Osteoblast (primary cell): ENCODE results near the gene AP4S1. TPM values are rescaled to one million over a fixed set of nuclear protein-coding genes. Genes with fewer than 3 reads are reported as not detected.
A peak's percentile ranks its signal among the peaks of the same experiment; 100 is the strongest.
"Not testable (repeated sequence)": the region's sequence is repeated elsewhere in the genome, so short reads cannot be mapped to it uniquely, and the experiment has no call there.

Experiments used
- DNase-seq: peaks from one replicate; pipeline ENCODE4 v3.0.0; 2011; ENCODE audit warnings: low spot score, mixed read lengths; ENCODE audit not compliant: insufficient read length; ENCODE audit errors: missing footprints
- H2AFZ ChIP-seq: 2 replicates; pipeline ENCODE4 v1.6.0; 2011; ENCODE audit warnings: mild to moderate bottlenecking, low read length
- H3K27ac ChIP-seq: 2 replicates; pipeline ENCODE4 v1.5.1; 2011; ENCODE audit warnings: mild to moderate bottlenecking, low read depth, low read length, moderate library complexity
- H3K27me3 ChIP-seq: 2 replicates; pipeline ENCODE4 v1.6.0; 2012; ENCODE audit warnings: mild to moderate bottlenecking, control low read depth, inconsistent platforms, low read length, moderate library complexity; ENCODE audit not compliant: insufficient read depth
- H3K36me3 ChIP-seq: 2 replicates; pipeline ENCODE4 v1.5.1; 2011; ENCODE audit warnings: mild to moderate bottlenecking, low read length, control low read depth, moderate library complexity; ENCODE audit not compliant: insufficient read depth
- H3K4me1 ChIP-seq: 2 replicates; pipeline ENCODE4 v1.5.1; 2011; ENCODE audit warnings: mild to moderate bottlenecking, low read length, control low read depth, moderate library complexity; ENCODE audit not compliant: insufficient read depth
- H3K4me2 ChIP-seq: 2 replicates; pipeline ENCODE4 v1.6.0; 2011; ENCODE audit warnings: mild to moderate bottlenecking, low read length; ENCODE audit not compliant: insufficient read depth
- H3K4me3 ChIP-seq: fragments of 200-600 bp; sonication (generic); 3 replicates; pipeline ENCODE4 v1.5.1; 2012; ENCODE audit warnings: mild to moderate bottlenecking, low read length, inconsistent platforms; ENCODE audit not compliant: insufficient read depth
- H3K79me2 ChIP-seq: 2 replicates; pipeline ENCODE4 v1.6.0; 2012; ENCODE audit warnings: mild to moderate bottlenecking, low read length, control low read depth, inconsistent platforms; ENCODE audit not compliant: insufficient read depth
- H3K9me3 ChIP-seq: 2 replicates; pipeline ENCODE4 v1.5.1; 2011; ENCODE audit warnings: low read depth, low read length, control low read depth
- H4K20me1 ChIP-seq: 2 replicates; pipeline ENCODE4 v1.6.0; 2012; ENCODE audit warnings: mild to moderate bottlenecking, low read length, control low read depth; ENCODE audit not compliant: insufficient read depth
- total RNA-seq: library from RNA; depleted of rRNA; stranded (reverse); fragments of >200 nt; gene quantifications from 2 replicates; pipeline ENCODE4 v1.2.3, GENCODE V29; 2012
- TF ChIP-seq, protein P1 (sequence below): IDR thresholded peaks from 2 replicates; pipeline ENCODE4 v1.5.1; 2011; ENCODE audit warnings: mild to moderate bottlenecking, low read depth, low read length, moderate library complexity; ENCODE audit errors: extremely low read depth

The AP4S1 gene
- total RNA-seq, 1 donor, result 5.4 TPM

DNA sequence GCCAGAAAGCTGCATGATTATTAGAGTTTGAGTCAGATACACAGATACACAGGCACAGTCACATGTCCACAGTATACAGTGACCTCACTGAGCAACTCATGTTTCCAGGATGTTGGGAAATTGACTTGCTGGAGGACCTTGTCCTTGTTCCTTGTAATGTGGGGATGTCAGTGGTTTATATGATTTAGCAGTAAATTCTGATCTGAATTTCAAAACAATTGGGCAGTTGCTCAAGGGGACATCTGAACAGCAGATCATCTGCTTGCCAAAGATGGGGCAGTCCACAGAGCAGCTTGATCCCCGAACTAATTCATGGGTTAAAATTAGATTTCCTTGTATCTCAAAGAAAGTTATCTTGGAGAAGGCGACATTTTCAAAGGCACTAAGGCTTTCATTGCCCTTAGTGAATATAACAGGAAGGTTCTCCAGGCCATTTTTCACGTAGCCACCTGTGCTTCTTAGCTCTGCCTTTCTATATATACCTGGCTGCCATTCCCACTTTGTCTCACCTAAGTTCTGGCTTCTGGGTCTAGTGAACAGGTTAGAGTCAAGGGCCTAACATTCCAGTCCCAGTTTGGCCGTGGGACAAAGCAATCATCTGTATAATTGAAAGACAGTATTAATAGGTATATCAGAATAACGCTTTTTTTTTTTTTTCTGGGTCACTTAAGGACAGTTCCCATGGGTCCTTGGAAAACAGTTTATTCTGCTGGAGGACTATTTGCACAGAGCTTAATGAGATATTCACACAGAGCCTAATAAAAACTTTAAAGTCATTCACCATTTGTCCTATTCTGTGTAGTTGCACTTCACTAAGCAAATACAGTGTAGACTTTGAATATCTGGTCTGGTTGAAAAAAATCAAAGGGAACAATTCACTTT is 65.7 kb downstream of the AP4S1 start:
- peak; percentile 89 for DNase-seq
- TF ChIP-seq, protein P1, sequence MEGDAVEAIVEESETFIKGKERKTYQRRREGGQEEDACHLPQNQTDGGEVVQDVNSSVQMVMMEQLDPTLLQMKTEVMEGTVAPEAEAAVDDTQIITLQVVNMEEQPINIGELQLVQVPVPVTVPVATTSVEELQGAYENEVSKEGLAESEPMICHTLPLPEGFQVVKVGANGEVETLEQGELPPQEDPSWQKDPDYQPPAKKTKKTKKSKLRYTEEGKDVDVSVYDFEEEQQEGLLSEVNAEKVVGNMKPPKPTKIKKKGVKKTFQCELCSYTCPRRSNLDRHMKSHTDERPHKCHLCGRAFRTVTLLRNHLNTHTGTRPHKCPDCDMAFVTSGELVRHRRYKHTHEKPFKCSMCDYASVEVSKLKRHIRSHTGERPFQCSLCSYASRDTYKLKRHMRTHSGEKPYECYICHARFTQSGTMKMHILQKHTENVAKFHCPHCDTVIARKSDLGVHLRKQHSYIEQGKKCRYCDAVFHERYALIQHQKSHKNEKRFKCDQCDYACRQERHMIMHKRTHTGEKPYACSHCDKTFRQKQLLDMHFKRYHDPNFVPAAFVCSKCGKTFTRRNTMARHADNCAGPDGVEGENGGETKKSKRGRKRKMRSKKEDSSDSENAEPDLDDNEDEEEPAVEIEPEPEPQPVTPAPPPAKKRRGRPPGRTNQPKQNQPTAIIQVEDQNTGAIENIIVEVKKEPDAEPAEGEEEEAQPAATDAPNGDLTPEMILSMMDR, result no peak
- Histone ChIP-seq H3K27ac (peak overlapping the region; percentile 88), H3K4me2 (no peak overlapping the region), H3K27me3 (no peaks in the 10 kb centered on the region), H3K36me3 (no peaks in the 10 kb centered on the region), H3K4me3 (no peak overlapping the region), H3K9me3 (no peaks in the 10 kb centered on the region), H3K4me1 (peaks cover 12% of the 10 kb centered on the region), H4K20me1 (no peaks in the 10 kb centered on the region), H2AFZ (peak overlapping the region; percentile 5), H3K79me2 (no peaks in the 10 kb centered on the region)

DNA sequence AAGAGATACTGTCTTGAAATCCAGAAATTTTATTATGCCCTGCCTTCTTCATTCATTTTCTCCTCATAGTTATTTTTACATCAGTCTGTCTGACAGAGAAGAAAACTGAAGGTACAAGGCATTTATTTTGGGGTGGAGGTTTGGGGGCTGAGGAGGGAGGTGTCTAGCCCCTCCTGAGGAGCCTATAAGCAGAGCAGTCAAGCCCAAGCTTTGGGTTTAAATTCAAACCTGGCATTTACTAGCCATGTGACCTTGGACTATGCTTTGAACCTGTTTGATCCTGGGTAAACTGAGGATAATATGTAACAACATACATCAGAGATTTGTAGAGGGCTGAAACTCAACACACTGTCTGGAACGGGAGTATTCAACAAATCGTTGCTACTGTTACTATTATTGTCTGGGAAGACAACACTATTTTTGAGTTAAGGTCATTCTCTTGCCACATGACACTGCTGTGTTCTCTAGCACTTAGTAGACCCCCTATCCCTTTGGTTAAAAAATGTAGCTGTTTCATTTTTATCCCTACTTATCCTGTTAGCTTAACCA is 66.8 kb downstream of the AP4S1 start:
- no peaks in the 10 kb centered on the region for H3K36me3 ChIP-seq
- DNase-seq, result no peak
- no peaks in the 10 kb centered on the region for H3K79me2 ChIP-seq
- H3K4me1 ChIP-seq, result peaks cover 12% of the 10 kb centered on the region
- no peaks in the 10 kb centered on the region for H4K20me1 ChIP-seq
- no peak overlapping the region for H3K27ac ChIP-seq
- no peak overlapping the region for H2AFZ ChIP-seq
- H3K9me3 ChIP-seq, result no peaks in the 10 kb centered on the region
- H3K4me2 ChIP-seq, result no peak overlapping the region
- no peaks in the 10 kb centered on the region for H3K27me3 ChIP-seq
- no peak overlapping the region for H3K4me3 ChIP-seq
- TF ChIP-seq, protein P1, result no peak

DNA sequence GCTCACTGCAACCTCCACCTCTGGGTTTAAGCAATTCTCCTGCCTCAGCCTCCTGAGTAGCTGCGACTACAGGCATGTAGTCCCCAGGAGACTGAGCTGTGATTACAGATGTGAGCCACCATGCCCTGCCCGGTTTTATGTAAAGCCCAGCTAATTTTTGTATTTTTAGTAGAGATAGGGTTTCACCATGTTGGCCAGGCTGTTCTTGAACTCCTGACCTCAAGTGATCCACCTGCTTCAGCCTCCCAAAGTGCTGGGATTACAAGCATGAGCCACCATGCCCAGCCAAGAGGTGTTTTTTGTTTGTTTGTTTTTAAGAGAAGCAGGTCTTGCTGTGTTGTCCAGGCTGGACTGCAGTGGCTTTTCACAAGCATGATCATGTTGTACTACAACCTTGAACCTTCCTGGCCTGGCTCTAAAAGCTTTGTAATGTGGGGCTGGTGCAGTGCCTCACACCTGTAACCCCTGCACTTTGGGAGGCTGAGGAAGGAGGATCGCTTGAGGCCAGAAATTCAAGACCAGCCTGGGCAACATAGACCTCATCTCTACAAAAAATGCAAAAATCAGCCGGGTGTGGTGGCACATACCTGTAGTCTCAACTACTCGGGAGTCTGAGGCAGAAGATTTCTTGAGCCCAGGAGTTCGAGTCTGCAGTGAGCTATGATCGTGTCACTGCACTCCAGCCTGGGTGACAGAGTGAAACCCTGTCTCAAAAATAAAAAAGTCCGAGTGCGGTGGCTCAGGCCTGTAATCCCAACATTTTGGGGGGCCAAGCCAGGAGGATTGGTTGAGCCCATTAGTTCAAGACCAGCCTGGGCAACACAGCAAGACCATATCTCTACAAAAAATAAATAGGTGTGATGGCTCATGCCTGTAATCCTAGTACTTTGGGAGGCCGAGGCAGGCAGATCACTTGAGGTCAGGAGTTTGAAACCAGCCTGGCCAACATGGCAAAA is 68.7 kb downstream of the AP4S1 start:
- H3K27me3 ChIP-seq, H3K9me3 ChIP-seq, H3K79me2 ChIP-seq, H3K4me2 ChIP-seq, H2AFZ ChIP-seq, H3K27ac ChIP-seq, H3K36me3 ChIP-seq, DNase-seq, H4K20me1 ChIP-seq, H3K4me3 ChIP-seq: not testable (repeated sequence)
- H3K4me1 ChIP-seq, result peaks cover 12% of the 10 kb centered on the region

DNA sequence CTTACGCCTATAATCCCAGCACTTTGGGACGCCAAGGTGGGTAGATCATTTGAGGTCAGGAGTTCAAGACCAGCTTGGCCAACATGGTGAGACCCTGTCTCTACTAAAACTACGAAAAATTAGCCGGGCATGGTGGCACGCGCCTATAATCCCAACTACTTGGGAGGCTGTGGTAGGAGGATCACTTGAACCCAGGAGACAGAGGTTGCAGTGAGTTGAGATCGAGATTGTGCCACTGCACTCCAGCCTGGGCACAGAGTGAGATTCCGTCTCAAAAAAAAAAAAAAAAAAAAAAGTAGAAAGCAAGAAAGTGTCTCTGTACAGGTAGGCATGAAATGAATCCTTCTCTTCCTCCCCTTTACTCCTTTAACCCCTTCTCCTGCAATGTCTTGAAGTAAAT is 70.4 kb downstream of the AP4S1 start:
- H3K27ac ChIP-seq, H4K20me1 ChIP-seq, DNase-seq, H3K4me2 ChIP-seq, H2AFZ ChIP-seq, H3K4me1 ChIP-seq, H3K9me3 ChIP-seq, H3K27me3 ChIP-seq, H3K79me2 ChIP-seq, H3K4me3 ChIP-seq: not testable (repeated sequence)
- H3K36me3 ChIP-seq, result peaks cover 20% of the 10 kb centered on the region
